HuH-7 (cell line): ENCODE data around the gene SLC24A3.

Experiments used
- DNase-seq: peaks from one replicate; pipeline ENCODE4 v3.0.0; 2011; ENCODE audit warnings: low spot score

SLC24A3 gene

DNA sequence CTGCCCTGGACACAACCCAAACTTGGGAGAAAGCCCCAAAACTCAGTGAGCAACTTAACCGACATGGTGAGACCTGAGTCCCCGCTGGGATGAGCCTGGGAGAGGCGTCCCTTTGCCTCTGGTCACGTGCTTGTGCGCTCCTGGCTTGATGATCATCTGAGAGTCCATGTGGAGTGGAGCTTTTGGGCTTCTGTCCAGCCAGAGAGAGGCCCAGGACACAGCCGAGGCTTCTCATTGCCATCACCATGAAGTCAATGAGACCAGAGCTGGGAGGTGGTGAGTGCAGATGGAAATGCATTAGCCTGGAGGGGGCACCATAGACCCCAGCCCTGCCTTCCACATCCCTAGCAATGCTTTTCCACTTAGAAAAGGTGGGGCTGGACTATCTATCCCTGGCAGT lies 250.0 kb downstream of the SLC24A3 start:
- DNase-seq = no peak

DNA sequence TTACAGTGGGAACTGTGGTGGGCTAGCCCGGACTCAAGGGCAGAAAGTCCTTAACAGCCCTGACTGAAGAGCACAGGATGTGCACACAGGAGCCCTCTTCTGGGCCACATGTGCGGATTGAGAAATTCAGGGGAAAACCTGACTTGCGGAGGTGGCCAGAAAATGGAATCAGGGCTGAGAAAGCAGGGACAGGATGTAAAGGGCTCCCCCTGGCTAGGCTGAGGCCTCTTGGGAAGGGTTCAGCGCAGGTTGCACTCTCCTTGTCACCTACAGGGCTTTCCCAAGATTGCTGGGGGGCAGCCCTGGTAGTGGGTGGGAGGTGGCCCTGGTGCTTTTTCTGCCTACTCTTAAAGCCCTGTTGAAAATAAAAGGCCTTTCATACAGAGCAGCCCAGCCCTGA lies 251.2 kb downstream of the SLC24A3 start:
- DNase-seq = no peak

DNA sequence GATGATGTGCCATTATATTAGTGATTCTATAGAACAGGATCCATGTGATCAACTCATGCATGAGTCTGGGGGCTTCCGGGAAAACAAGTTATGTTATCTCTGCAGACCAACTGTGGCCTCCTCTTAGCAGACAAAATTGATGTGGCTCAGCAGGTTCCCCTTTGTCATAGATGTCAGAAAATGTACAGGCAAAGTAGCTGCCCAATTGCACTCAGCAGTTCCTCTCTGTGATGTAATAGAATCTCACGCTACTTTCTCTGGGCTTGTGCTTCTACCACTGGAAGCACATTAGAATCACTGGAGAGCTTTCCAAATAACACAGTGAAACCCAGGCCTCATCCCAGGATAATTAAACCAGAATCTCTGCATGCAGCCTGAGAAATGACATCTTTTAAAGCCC lies 253.1 kb downstream of the SLC24A3 start:
- DNase-seq = no peak

DNA sequence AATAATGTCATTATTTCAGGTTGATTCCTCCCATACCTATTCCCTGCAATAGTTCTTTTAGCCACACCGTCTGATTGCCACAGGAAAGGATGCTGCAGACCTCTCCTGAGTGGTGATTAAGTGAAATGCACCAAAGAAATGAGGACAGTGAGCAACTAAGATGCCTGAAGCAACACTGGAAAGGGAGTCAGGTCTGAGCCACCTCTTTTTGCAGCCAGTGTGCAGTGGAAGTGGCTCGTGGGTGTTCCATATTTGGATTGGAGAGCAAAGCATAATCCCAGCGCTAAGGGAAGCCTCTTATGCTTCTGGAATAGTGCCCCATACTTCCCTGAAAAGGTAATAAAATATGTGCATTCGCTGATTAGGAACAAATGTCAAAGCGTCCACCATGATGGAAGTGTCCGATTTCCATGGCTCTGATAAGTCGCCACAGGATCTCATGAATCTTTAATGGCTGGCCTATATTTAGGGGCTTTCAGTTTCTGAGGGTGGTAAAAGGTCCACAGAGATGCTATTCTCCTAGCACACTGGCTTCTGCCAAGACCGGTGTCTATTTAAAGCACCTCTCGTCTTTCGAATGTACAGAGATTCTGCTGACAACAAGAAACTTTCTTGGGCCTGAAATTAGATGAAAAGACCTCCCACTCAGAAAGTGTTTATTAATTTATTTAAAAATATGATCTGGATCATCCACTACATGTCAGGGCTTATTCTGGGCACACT lies 253.9 kb downstream of the SLC24A3 start:
- no peak for DNase-seq

DNA sequence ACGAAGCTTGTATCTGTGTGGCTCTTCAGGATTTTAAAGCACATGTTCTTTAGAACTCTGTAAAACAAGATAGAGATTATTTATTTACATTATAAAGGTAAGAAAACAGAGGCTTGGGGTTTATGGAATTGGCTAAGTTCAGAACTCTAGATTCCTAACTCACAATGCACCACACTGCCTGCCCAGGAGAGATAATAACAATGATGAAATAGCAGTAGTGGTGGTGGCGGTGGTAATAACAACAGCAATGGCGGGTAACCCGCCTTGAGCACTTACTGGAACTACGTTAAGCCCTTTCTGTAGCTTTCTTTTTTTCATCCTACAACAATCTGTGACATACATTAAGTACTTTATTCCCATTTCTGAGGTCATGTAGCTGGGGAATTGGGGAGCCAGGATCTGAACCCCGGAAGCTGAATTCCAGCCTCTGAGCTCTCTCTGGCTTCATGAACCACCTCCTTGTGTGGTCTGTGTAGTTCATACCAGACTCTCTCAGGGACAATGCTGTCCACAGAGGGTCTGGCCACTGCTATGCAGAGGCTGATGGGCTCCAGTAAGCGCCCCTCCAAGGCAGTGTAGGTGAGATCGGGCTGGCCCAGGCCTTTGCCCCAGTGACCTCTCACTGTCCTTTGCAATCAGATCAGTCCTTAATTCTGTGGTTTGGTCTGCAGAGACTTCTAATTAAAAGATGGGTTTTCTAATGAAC lies 260.9 kb downstream of the SLC24A3 start:
- DNase-seq = no peak

DNA sequence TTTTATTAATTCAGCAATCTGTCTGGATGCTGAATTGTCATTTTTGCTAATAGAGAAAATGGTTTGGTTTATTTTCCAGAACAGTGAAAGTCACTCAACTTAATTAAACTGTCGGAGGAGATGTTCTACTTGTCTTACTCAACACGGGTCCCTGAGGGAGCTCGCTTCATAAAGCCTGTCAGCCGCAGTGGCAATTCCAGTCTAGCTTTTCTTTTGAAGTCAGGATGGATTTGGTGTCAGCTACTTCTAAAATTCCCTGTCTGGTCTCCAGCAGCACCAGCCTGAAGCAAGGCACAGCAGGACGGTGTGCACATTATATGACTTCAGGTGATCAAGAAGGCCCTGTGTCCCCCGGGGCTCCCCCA lies 261.5 kb downstream of the SLC24A3 start:
- DNase-seq = no peak

DNA sequence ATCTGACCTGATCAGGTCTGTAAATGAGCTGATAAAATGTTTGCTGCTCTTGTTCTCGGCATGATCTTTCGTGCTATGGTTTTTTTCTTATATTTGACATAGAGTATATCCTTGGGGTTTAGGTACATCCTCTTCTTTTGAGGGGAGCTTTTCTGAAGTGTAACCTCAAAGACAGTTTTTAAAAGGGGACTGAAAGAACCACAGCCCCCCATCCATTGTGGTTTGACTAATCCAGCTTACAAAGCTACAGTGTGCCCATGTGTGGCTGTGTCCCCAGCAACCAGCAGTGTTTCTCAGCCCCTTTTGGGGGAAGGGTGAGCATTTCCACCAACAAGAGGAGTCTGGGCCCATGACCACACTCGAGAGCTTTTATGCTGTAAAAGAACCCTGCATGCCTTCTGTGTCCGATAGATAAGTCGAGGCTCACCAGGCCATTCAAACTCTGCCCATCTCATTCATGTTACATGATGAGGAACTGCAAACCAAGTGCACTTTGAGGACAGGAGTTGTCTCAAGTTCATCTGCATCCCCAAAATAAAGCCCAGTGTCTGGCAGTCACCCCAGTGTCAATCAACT lies 266.0 kb downstream of the SLC24A3 start:
- DNase-seq = no peak

DNA sequence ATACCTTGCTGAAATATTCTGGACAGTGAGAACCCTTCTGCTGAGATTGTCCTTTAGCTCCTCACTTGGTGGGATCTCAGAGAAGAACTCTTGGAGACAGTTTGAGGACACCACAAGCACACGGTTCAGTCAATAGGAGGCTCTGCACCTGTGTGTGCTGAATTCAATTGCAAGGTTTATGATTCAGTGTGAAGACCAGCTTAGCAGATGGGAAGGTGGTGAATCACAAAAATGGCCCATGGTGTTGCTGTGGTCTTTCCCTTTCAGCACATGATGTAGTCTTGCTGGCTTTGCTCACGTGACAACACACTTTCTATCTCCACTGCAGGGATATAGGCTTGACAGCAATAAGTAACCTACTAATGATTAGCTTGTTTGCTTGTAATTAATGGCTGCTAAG lies 270.3 kb downstream of the SLC24A3 start:
- no peak for DNase-seq

DNA sequence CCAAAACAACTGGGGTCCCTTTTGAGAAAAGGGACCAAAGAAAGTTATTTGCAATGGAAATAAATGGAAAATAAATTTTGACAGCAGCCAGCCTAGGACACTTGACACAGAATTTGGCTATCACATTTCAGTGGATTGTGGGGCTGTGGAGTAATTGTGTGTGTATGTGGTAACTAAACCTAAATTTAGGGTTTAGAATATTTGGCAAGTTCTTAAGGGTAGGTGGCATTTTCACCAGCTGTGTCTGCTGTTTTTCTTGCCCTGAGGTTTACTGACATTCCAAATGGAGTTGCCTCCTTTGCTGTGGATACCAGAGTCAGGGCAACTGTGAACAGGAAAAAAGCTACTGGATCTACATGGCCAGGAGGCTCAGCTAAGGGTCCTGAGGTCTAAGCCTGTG lies 270.9 kb downstream of the SLC24A3 start:
- DNase-seq = no peak

DNA sequence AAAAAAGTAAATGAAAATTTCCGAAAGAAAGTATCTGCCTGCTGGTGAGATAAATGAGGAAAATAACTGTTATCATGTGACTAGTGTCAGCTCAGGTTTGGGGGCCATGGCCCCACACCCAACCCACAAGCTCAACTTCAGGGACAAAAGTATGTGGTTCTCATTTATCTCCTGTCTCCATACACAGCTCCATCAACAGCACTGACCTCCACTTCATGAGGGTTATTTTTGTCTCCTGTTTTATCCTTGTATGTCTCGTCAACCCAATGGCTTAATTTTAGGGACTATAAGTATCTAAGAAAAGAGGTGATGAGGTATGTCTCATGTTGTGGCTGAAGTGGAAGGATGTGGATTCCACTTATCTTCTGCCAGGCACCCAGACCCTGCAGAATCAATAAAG lies 274.0 kb downstream of the SLC24A3 start:
- DNase-seq = no peak

DNA sequence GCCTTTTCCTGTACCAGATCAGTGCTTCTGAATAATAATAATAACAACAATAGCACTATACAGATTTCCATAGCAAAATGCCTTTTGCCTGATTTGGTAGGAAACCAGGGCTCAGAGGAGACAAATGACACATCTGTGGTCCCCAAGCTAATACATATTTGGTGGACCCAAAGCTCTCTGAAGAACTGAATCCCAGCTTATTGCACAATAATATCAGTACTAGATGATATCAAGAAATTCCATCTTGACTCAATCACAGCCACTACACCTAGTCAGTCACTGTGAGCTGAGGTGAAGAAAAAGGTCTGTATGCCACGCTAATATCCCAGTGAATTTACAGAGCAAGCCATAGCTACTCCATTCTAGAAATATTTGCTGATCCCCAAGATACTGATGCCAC lies 275.0 kb downstream of the SLC24A3 start:
- DNase-seq = no peak

DNA sequence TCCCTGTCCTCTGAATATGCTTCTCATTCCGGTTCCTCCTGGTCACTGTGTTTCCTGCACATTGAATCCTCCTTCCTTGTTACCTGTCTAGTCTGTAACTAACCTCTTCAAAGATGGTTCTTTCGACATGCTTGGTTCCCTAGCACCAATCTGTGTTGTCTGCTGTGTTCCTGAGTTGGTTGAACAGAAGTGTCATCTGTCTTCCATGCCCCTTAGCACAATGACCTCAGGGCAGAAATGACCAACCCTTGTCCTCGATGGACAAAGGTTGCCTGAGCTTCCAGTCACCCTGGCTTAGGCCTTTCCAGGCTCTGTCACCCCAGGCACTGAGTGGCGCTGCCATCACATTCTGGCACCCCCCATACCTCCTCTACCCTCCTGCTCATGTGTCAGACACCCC lies 278.8 kb downstream of the SLC24A3 start:
- DNase-seq = no peak

DNA sequence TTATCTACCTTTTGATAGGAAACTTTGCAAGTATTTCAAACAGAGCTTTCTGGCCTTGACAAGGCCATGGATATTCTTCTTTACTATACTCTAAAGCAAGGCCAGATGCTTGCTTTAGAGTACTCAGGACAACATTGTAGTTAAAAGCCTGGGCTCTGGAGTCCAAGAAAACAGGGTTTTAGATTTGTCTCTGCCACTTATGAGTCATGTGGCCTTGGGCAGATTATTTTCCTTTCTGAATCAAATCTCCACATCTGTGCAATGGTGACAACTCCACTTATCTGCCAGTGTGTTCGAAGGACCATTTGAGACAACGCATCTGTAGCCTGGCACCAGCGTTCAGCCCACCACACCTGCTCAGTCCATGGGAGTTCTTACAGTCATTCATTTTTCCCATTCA lies 279.7 kb downstream of the SLC24A3 start:
- no peak for DNase-seq

DNA sequence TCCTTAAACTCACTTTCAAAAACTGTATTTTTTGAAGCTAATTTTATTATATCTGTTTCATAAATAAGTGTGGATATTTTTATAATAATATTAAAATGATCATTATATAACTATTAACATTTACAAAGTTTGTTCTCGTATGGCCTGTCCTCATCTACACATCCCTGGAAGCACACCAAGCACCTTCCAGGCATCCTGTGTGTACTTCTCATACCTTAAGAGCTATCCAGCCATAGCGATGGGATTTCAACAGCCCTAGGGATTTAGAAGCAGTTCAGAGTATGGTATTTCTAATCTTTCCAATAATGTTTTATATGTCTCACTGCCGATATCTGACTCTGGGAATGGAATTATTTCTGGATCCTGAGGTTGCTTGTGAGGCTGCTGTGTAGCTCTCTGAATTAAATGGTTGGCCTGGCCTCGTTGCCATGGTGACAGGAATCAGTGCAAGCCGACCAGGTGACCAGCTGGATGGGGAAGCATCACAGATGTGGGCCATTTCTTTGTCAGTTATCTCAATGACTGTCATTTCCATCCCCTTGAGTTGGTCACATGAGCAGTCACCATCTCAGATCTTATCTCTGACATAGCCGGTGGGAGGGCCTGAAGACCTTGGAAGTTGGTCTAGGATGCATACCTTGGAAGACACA lies 280.4 kb downstream of the SLC24A3 start:
- no peak for DNase-seq

DNA sequence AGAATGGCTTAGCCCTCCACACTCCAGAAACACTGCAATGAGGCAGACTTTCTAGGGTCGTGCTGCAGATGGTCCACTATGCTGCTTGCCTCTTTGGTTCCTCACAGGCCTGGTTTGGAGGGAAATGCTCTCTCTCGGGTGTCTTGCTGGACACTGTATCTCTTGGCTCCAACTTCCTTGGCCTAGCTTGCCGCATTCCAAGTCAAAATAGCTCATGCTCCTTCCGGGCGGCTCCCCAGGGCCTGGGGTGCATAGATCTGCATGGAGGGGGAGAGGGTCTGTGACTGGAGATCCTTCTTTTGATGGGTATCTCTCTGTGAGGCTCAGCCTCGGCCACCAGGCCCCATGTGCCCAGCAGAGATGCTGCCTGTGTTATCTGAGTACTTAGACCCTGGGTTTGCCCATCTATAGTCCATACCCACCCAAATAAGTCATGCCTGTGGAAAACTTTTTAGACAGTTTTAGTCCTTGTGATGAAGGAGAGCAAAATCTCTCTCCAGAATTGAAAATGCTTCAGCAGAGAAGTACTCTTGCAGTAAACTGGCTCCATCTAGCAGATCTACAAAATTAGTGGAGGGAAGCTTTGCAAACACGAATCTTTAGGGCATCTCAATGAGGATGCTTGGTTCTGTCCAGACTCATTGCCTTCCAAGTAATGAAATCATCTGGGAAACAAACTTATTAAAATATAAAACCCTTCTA lies 281.5 kb downstream of the SLC24A3 start:
- DNase-seq = no peak

DNA sequence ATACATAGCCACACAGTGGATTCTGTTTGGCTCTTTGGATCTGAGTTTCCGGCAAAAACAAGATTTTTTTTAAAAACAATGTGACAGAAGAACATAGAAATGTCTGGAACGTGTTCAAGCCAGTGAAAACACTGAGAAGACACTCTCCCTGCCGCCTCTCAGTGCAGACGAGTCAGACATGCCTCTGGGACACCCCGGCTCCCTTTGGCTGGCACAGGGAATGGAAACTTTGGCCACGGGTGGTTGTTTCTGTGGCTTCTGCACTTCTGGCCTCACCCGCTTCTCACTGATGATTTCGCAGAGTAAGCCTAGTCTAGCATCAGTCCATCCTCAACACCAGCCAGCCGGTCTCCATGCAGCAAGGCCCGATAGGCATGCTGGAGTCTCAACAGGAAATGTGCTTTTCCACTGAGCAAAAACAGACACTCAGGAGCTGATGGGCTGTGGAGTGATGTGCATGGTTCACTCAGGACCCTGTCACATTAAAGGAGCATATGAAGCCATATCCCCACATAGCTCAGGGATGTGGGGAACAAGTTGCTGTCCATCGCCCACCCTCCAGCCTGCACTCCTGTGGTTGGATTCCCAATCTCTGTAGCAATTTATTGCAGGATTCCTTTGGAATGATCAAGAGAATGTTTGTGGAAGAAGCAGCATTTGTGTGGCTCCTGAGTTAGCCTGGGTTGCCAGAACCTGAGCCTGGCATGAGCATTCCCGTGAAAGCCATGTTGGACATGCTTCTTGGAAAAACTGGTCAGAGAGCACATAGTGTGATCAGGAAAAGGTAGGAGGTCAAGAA lies 283.7 kb downstream of the SLC24A3 start:
- DNase-seq = no peak

DNA sequence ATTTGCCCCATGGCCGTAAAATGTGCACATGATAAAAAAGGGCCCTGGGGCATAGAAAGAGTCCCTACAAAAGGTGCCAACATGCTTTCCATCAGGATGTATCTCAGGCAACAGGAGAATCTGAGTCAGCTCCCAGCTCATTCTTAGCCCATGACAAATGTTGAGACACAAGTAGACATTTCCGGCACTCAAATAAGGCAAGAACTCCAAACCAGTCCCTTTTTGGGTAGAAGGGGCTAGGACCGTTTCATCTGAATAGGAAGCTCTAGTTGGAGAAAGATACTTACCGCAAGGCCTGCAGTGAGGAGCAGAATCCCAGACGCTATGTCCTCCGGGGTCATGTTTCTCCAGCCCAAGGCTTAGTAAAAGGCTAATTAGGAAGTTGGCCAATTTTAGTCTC lies 284.6 kb downstream of the SLC24A3 start:
- no peak for DNase-seq

DNA sequence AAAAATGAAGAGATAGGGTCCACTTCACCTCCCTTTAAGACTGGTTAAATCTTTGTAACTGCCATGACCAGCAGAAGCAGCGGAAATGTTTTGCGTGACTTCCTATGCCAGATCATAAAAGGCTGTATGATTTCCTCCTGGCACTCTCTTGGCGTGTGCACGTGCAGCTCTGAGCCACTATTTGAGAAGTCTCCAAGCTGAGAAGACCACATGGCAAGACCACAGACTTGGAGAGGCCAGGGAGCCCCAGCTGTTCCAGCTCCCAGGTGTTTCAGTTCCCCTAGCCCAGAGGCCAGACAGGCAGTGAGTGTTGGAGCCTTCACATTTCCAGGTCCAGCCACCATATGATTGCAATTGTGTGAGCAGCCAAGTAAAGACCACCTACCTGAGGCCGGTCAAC lies 286.3 kb downstream of the SLC24A3 start:
- no peak for DNase-seq

DNA sequence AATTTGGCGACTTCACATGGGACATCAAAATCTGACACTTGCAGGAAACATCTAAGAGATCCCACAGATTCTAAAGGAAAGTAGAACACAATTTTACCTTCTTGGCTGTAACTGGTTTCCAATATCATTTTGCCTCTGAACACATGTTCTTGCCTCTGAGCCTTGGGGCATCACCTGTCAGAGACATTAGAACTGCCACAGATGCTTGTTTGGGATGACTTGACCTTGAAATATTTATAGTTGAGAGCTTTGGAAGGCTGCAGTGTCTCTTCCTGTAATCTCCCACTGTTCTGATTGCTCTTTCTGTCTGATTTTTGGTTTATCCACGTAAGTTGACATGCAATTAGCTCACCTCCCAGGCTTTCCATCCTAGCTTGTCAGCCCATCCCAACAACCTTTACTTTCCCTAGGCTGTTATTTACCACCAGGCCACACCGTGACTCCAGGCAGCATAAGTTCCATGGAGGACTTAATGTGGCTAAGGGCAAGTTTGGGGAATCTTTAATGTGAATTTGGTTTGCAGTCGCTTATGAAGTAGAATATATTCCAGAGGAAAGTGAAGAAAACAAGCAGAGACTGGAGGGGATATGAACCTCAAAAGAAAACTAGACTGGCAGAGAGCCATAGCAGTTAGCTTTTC lies 289.2 kb downstream of the SLC24A3 start:
- no peak for DNase-seq

DNA sequence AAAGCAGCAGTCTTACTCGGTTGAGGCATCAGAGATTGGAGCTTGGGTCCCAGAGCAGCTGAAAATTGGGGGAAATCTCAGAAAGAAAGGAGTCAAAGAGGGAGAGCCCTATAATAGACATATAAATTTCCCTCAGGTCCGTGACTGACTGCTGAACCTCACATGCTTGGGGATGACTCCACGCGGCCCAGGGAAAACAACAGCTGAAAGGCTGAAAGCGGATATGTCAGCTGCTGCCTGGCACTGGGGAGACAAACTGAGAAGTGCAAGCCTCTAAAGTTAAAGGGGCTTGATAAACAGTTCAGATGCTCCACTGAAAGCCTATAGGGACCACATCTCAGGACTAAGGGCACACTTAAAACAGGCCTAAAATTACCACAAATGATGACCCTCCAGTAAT lies 289.7 kb downstream of the SLC24A3 start:
- DNase-seq = no peak

DNA sequence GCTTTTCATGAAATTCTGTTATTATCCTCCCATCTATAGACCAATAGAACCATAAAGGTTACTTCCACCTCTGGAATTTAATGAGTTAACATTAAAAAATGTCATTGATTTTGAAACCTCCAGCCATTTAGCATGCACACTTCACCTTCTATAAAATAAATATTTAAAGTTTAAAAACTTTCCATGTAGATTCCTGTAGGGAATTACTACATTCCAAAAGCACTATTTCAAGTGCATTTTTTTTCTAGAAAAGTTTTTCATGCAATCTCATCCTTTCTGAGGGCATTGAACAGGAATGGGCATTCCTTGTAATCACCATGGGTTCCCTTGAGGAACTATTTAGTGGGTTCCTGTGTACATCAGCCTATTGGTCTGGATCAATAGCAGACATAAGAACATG lies 291.8 kb downstream of the SLC24A3 start:
- DNase-seq = no peak
